IMR-90 (cell line): Measurements from ENCODE around the gene SRC. TPM values are rescaled to one million over a fixed set of nuclear protein-coding genes. Genes with fewer than 3 reads are reported as not detected.

Experiments
- ATAC-seq: fragments of 200-7000 bp; cut with Tn5 transposase; 2 replicates; pipeline ENCODE4 v1.9.1; 2020; ENCODE audit warnings: low read depth, mild to moderate bottlenecking, moderate library complexity
- BruUV-seq: library from RNA; stranded (reverse); fragments of 400-500 nt; replicated peaks from 2 replicates; lab custom pipeline; 2021; lab: Mats Ljungman, UMichigan
- CTCF ChIA-PET: fragments of 300-600 bp; formaldehyde crosslinking; extraction: SDS; loops from one replicate; lab custom pipeline; 2021; ENCODE audit warnings: antibody characterized with exemption; lab: Yijun Ruan, JAX
- POLR2A ChIA-PET: fragments of 300-600 bp; sonication (Branson Sonifier 250); formaldehyde crosslinking; loops from one replicate; lab custom pipeline; 2022; ENCODE audit warnings: antibody characterized with exemption; ENCODE audit not compliant: unreplicated experiment; lab: Charles Lee
- DNase-seq: peaks from one replicate; pipeline ENCODE4 v3.0.0; 2013
- H2AFZ ChIP-seq: replicated peaks from 2 replicates; pipeline ENCODE3; 2013; ENCODE audit warnings: low read length, mild to moderate bottlenecking; ENCODE audit not compliant: poor library complexity
- H2AK5ac ChIP-seq: 2 replicates; pipeline ENCODE4 v1.6.1; 2013; ENCODE audit warnings: low read depth, low read length, inconsistent platforms
- H2AK9ac ChIP-seq: replicated peaks from 2 replicates; pipeline ENCODE3; 2013; ENCODE audit warnings: mild to moderate bottlenecking, low read depth, low read length, moderate library complexity; ENCODE audit not compliant: poor library complexity
- H2BK120ac ChIP-seq: 2 replicates; pipeline ENCODE4 v1.6.1; 2013; ENCODE audit warnings: low read depth, low read length, inconsistent platforms
- H2BK15ac ChIP-seq: 3 replicates; pipeline ENCODE4 v1.6.1; 2013; ENCODE audit warnings: low read depth, low read length, inconsistent platforms
- H2BK20ac ChIP-seq: 2 replicates; pipeline ENCODE4 v1.6.1; 2013; ENCODE audit warnings: low read depth, mild to moderate bottlenecking, inconsistent platforms, low read length, moderate library complexity
- H2BK5ac ChIP-seq: 2 replicates; pipeline ENCODE4 v1.6.1; 2013; ENCODE audit warnings: mild to moderate bottlenecking, low read depth, low read length, inconsistent platforms; ENCODE audit not compliant: poor library complexity, severe bottlenecking
- H3K14ac ChIP-seq: replicated peaks from 2 replicates; pipeline ENCODE4 v1.6.1; 2013; ENCODE audit warnings: low read depth, low read length, inconsistent platforms
- H3K18ac ChIP-seq: 2 replicates; pipeline ENCODE4 v1.6.1; 2013; ENCODE audit warnings: low read depth, low read length, control low read depth
- H3K23ac ChIP-seq: 2 replicates; pipeline ENCODE4 v1.6.1; 2013; ENCODE audit warnings: low read depth, low read length, inconsistent platforms
- H3K27ac ChIP-seq: 2 replicates; pipeline ENCODE4 v1.5.1; 2013; ENCODE audit warnings: mild to moderate bottlenecking, control low read depth, low read length; ENCODE audit not compliant: insufficient read depth
- H3K27me3 ChIP-seq: 2 replicates; pipeline ENCODE4 v1.6.1; 2013; ENCODE audit warnings: low read length; ENCODE audit not compliant: control insufficient read depth, insufficient read depth
- H3K36me3 ChIP-seq: 2 replicates; pipeline ENCODE4 v1.6.1; 2013; ENCODE audit warnings: low read length, mixed read lengths; ENCODE audit not compliant: control insufficient read depth, insufficient read depth
- H3K4ac ChIP-seq: 2 replicates; pipeline ENCODE4 v1.6.1; 2013; ENCODE audit warnings: low read depth, low read length, inconsistent platforms
- H3K4me1 ChIP-seq: 2 replicates; pipeline ENCODE4 v1.6.1; 2013; ENCODE audit warnings: low read length, mixed read lengths; ENCODE audit not compliant: control insufficient read depth, insufficient read depth
- H3K4me2 ChIP-seq: 2 replicates; pipeline ENCODE4 v1.6.1; 2013; ENCODE audit warnings: low read depth, mild to moderate bottlenecking, control low read depth, low read length, moderate library complexity
- H3K4me3 ChIP-seq: 2 replicates; pipeline ENCODE4 v1.5.1; 2013; ENCODE audit warnings: low read depth, mild to moderate bottlenecking, control low read depth, low read length, moderate library complexity; ENCODE audit not compliant: insufficient read depth
- H3K56ac ChIP-seq: 2 replicates; pipeline ENCODE4 v1.6.1; 2013; ENCODE audit warnings: low read length, inconsistent platforms; ENCODE audit not compliant: insufficient read depth; ENCODE audit errors: extremely low read depth
- H3K79me1 ChIP-seq, 2 experiments: 2 replicates each; pipeline ENCODE4 v1.6.1; 2013; ENCODE audit warnings: low read length in 2 of 2, inconsistent platforms in 1 of 2, low read depth in 1 of 2
- H3K9ac ChIP-seq: 2 replicates; pipeline ENCODE4 v1.6.1; 2013; ENCODE audit warnings: low read depth, low read length, control low read depth
- H3K9me1 ChIP-seq: 2 replicates; pipeline ENCODE4 v1.6.1; 2013; ENCODE audit warnings: low read length, inconsistent platforms; ENCODE audit not compliant: insufficient read depth
- H3K9me3 ChIP-seq: 2 replicates; pipeline ENCODE4 v1.6.1; 2013; ENCODE audit warnings: low read length; ENCODE audit not compliant: control insufficient read depth, insufficient read depth
- H4K20me1 ChIP-seq: 2 replicates; pipeline ENCODE4 v1.6.1; 2013; ENCODE audit warnings: low read length, inconsistent platforms; ENCODE audit not compliant: insufficient read depth
- H4K5ac ChIP-seq: 2 replicates; pipeline ENCODE4 v1.6.1; 2013; ENCODE audit warnings: mild to moderate bottlenecking, low read depth, low read length, control low read depth
- H4K8ac ChIP-seq, 2 experiments: 2 replicates each; pipeline ENCODE4 v1.6.1; 2013; ENCODE audit warnings: low read depth in 2 of 2, low read length in 2 of 2, control low read depth in 1 of 2, inconsistent platforms in 1 of 2
- H4K91ac ChIP-seq: 2 replicates; pipeline ENCODE4 v1.6.1; 2013; ENCODE audit warnings: low read depth, low read length, inconsistent platforms; ENCODE audit not compliant: insufficient read depth
- CEBPB ChIP-seq: IDR thresholded peaks from 2 replicates; pipeline ENCODE4 v1.6.1; 2012; ENCODE audit warnings: low read depth, low read length, improper control_type of control experiment
- SMC3 ChIP-seq: fragments of 150-350 bp; IDR thresholded peaks from 2 replicates; pipeline ENCODE4 v1.6.1; 2016; ENCODE audit warnings: low read depth, mild to moderate bottlenecking, antibody characterized with exemption, low read length, moderate library complexity
- dilution Hi-C: fragments of 300-500 bp; cut with HindIII; formaldehyde crosslinking; loops from one replicate; pipeline ENCODE4 v1.14.3; 2018; ENCODE audit warnings: low sequenced_read_pairs; ENCODE audit not compliant: unreplicated experiment
- in situ Hi-C: fragments of 300-500 bp; cut with MboI; formaldehyde crosslinking; loops from 3 replicates; pipeline ENCODE4 v1.14.3; 2019; ENCODE audit warnings: low sequenced_read_pairs, inconsistent platforms, mixed read lengths
- intact Hi-C: fragments of 100-400 bp; cut with micrococcal nuclease; formaldehyde crosslinking; loops from 2 replicates; pipeline ENCODE4 v1.10.0; 2022
- polyA plus RNA-seq, 3 experiments: library from polyadenylated mRNA; depleted of rRNA; stranded (reverse); fragments of >200 nt; gene quantifications; 2 replicates each; pipeline ENCODE4 v1.2.3, GENCODE V29; 2012; ENCODE audit warnings: low replicate concordance in 1 of 3
- total RNA-seq: library from RNA; depleted of rRNA; stranded (reverse); fragments of >200 nt; gene quantifications from 2 replicates; pipeline ENCODE4 v1.2.3, GENCODE V29; 2012; rRNA removed

SRC gene
- total and polyA plus RNA-seq, 2 of the 4 experiments (the other 2 are of a cell fraction): 7.0 to 24.2 TPM

DNA sequence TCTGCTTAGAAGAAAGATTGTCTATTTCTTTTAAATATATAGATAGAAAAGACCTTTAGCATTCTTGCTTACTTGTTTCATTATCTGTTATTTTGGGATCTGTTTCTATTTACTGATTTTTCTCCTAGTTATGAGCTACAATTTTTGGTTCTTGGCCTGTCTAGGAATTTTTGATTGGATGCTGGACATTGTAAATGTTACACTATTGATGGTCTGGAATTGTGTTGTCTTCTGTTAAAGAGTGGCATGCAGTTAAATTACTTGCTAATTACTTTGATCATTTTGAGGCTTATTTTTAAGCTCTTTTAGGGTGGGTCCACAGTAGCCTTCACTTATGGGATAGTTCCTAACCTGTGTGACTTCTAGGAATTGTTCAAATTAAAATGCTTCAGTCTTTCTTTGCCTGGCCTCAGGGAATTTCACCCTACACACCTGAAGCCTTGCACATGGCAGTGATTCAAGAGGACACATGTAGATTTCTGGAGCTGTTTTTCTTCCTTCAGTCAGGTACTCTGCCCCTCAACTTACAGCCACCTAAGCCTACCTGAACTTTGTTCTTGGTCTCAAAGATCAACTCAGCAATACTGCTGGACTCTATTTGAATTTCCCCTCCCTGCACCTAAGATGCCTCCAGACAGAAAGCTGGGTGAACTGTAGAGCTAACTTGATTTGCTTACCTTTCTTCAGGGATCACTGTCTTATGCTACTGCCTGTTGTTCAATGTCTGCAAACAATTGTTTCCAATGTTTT is 108.9 kb downstream of the SRC start:
- Histone ChIP-seq H4K20me1 (no peaks in the 10 kb centered on the region), H3K79me1 (no peaks in the 10 kb centered on the region), H3K4me2 (no peak overlapping the region), H3K14ac (no peak overlapping the region), H3K9me1 (no peaks in the 10 kb centered on the region), H2BK5ac (no peak overlapping the region), H3K4me3 (no peak overlapping the region), H3K4ac (no peak overlapping the region), H2BK20ac (no peak overlapping the region), H4K91ac (no peak overlapping the region), H4K5ac (no peak overlapping the region), H4K8ac (no peak overlapping the region), H3K56ac (no peak overlapping the region), H2AK9ac (no peak overlapping the region), H3K9ac (no peak overlapping the region), H3K4me1 (no peaks in the 10 kb centered on the region), H2BK15ac (no peak overlapping the region), H3K36me3 (no peaks in the 10 kb centered on the region), H3K18ac (no peak overlapping the region), H3K9me3 (peaks cover 21% of the 10 kb centered on the region), H3K27ac (no peak overlapping the region), H2BK120ac (no peak overlapping the region), H3K27me3 (peaks cover 25% of the 10 kb centered on the region), H2AK5ac (no peak overlapping the region), H3K23ac (no peak overlapping the region), H2AFZ (no peak overlapping the region)
- ChIA-PET CTCF (no interaction called here), POLR2A (no interaction called here)
- no TSS peak for BruUV-seq
- ATAC-seq (no peak), DNase-seq (no peak)
- in situ Hi-C loops: no loop called here
- intact Hi-C loops: no loop called here
- TF ChIP-seq SMC3 (no peak), CEBPB (no peak)
- dilution Hi-C loops: no loop called here

Other genes starting within 250 kb of the SRC start
- gene RPN2, start 166.8 kb upstream of the SRC start, total RNA-seq: 232 and 305 TPM in 2 replicates
- gene RPN2, start 166.8 kb upstream of the SRC start, polyA plus RNA-seq (2012; rRNA removed): 468 and 481 TPM in 2 replicates
- gene MROH8, start 166.6 kb upstream of the SRC start, total RNA-seq: 1.1 and 1.8 TPM in 2 replicates
- 0.62 and 1.3 TPM in 2 replicates for gene MROH8, start 166.6 kb upstream of the SRC start, polyA plus RNA-seq (2012; rRNA removed)
- not detected in 2 replicates for gene GHRH, start 84.3 kb upstream of the SRC start, total RNA-seq
- gene GHRH, start 84.3 kb upstream of the SRC start, polyA plus RNA-seq (2012; rRNA removed): not detected in 2 replicates
- gene MANBAL, start 56.5 kb upstream of the SRC start, total RNA-seq: 24.4 and 28.9 TPM in 2 replicates
- 98.6 and 109 TPM in 2 replicates for gene MANBAL, start 56.5 kb upstream of the SRC start, polyA plus RNA-seq (2012; rRNA removed)
- 2.0 and 2.8 TPM in 2 replicates for gene NNAT, start 175.1 kb downstream of the SRC start, total RNA-seq
- 6.5 and 8.2 TPM in 2 replicates for gene NNAT, start 175.1 kb downstream of the SRC start, polyA plus RNA-seq (2012; rRNA removed)
- 17.7 and 23.3 TPM in 2 replicates for gene BLCAP, start 181.7 kb downstream of the SRC start, total RNA-seq
- 65.6 and 67.3 TPM in 2 replicates for gene BLCAP, start 181.7 kb downstream of the SRC start, polyA plus RNA-seq (2012; rRNA removed)